Measurements from ENCODE around the gene PTPN11. TPM values are rescaled to one million over a fixed set of nuclear protein-coding genes. Genes with fewer than 3 reads are reported as not detected.

Gene PTPN11
- total and polyA plus RNA-seq, 2 of the 8 experiments (the other 6 are each of a cell fraction or from before 2014, with no cell fraction given): 28.3 to 133 TPM

DNA sequence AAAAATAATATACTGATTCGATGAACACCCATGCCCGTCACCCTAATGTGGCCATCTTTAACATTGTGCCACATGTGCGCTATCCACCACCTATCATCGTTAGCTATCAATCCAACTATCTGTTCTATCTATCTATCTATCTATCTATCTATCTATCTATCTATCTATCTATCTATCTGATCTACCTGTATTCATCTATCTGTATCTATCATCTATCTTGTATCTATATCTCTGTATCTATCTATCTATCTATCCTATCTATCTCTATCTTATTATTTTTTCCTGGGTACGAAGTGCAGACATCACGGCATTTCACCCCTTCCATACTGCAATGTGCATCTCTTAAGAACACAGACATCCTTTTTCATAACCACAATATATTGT lies 106.7 kb downstream of the PTPN11 start:
- CTCF ChIA-PET (ENCODE audit: partially characterized antibody): no interaction called here
- no peaks in the 10 kb centered on the region for H3K79me2 ChIP-seq (ENCODE audit: control insufficient read depth in 1 of 2, insufficient read depth in 2 of 2, low read length in 2 of 2)
- H2AFZ ChIP-seq (ENCODE audit: low read length): no peak overlapping the region
- no peak overlapping the region for H2BK20ac ChIP-seq (ENCODE audit: low read length)
- H3K4me3 ChIP-seq (ENCODE audit: extremely low read depth in 1 of 4, insufficient read depth in 2 of 4, low read depth in 3 of 4, low read length in 4 of 4): no peak overlapping the region
- H4K8ac ChIP-seq (ENCODE audit: extremely low read depth, insufficient read depth, low read length): no peak overlapping the region
- no peak overlapping the region for H2AK5ac ChIP-seq (ENCODE audit: low read depth, low read length)
- no peak overlapping the region for H3K9ac ChIP-seq (replicated peaks in 1 of 4; ENCODE audit: extremely low read depth in 1 of 4, low read depth in 3 of 4, low read length in 3 of 4)
- H3K36me3 ChIP-seq (ENCODE audit: control insufficient read depth in 2 of 4, insufficient read depth in 4 of 4, low read length in 3 of 4): no peaks in the 10 kb centered on the region
- H3K4me2 ChIP-seq (ENCODE audit: insufficient read depth in 1 of 2, low read depth in 2 of 2, low read length in 2 of 2): no peak overlapping the region
- H2BK120ac ChIP-seq (replicated peaks; ENCODE audit: low read depth, low read length): no peak overlapping the region
- no peak overlapping the region for H2BK5ac ChIP-seq (ENCODE audit: low read depth, low read length)
- POLR2A ChIA-PET (ENCODE audit: partially characterized antibody): no interaction called here
- H3K27ac ChIP-seq (ENCODE audit: low read depth, low read length): no peak overlapping the region
- H3K23me2 ChIP-seq (ENCODE audit: low read depth, low read length): no peaks in the 10 kb centered on the region
- no peak overlapping the region for H2BK12ac ChIP-seq (ENCODE audit: low read depth, low read length)
- H3K9me3 ChIP-seq (ENCODE audit: insufficient read depth in 2 of 2, low read depth in 1 of 2, low read length in 1 of 2): no peaks in the 10 kb centered on the region
- no peak overlapping the region for H3K56ac ChIP-seq (replicated peaks; ENCODE audit: insufficient read length, low read depth, low read length)
- H4K20me1 ChIP-seq (replicated peaks in 1 of 2; ENCODE audit: control insufficient read depth in 1 of 2, insufficient read depth in 2 of 2, low read length in 2 of 2): no peaks in the 10 kb centered on the region
- DNase-seq (ENCODE audit: low read depth in 1 of 2, low spot score in 2 of 2) (no peak), FAIRE-seq (no peak)
- no peak overlapping the region for H4K5ac ChIP-seq (ENCODE audit: insufficient read length, low read depth, low read length)
- WGBS, 2 experiments (ENCODE audit: extremely low coverage in 1 of 2, insufficient coverage in 1 of 2, insufficient read length in 1 of 2, insufficient replicate concordance in 2 of 2, low coverage in 1 of 2, low lambda C conversion rate in 2 of 2, missing lambda C conversion rate in 1 of 2): 88% methylated on average over 6 of the region's 6 CpGs; no CpG with 5 or more reads in 1 of the 2 experiments
- H3K27me3 ChIP-seq (replicated peaks in 1 of 4; ENCODE audit: control insufficient read depth in 3 of 4, extremely low read depth in 1 of 4, insufficient read depth in 3 of 4, low read length in 3 of 4): no peaks in the 10 kb centered on the region; a peak in 1 of 7 replicates
- no peak overlapping the region for H3K18ac ChIP-seq (ENCODE audit: extremely low read depth, low read length)
- H3K79me1 ChIP-seq (ENCODE audit: low read depth, low read length): no peaks in the 10 kb centered on the region
- H3K14ac ChIP-seq (ENCODE audit: insufficient read length): no peak overlapping the region
- H4K91ac ChIP-seq (replicated peaks; ENCODE audit: insufficient read length, low read length): no peak overlapping the region
- no peaks in the 10 kb centered on the region for H3K4me1 ChIP-seq (replicated peaks in 1 of 4; ENCODE audit: control insufficient read depth in 3 of 4, insufficient read depth in 4 of 4, low read length in 3 of 4)
- no peak overlapping the region for H2BK15ac ChIP-seq (ENCODE audit: low read length)
- H3K23ac ChIP-seq (ENCODE audit: insufficient read length): no peak overlapping the region
- H3K4ac ChIP-seq (replicated peaks; ENCODE audit: insufficient read length, low read depth, low read length): no peak overlapping the region
- TF ChIP-seq RBBP5 (IDR thresholded peaks at IDR 0.05; ENCODE audit: borderline replicate concordance, low read depth, low read length) (no peak), RNF2 (IDR thresholded peaks at IDR 0.05; ENCODE audit: borderline replicate concordance, low read depth, low read length, missing control alignments, poor library complexity, severe bottlenecking) (no peak), CEBPB (IDR thresholded peaks at IDR 0.05; ENCODE audit: low read depth, low read length) (no peak), SAP30 (IDR thresholded peaks at IDR 0.05; ENCODE audit: insufficient read depth, insufficient replicate concordance, low read length) (no peak), CTBP2 (IDR thresholded peaks at IDR 0.05; ENCODE audit: borderline replicate concordance, insufficient read depth, insufficient read length, low read length) (no peak), FOSL1 (IDR thresholded peaks at IDR 0.05; ENCODE audit: insufficient read depth, low read depth, low read length) (no peak), BACH1 (IDR thresholded peaks at IDR 0.05; ENCODE audit: low read length) (no peak), TEAD4 (IDR thresholded peaks at IDR 0.05; ENCODE audit: low read depth, low read length) (no peak)
- TF ChIP-seq, protein P1, sequence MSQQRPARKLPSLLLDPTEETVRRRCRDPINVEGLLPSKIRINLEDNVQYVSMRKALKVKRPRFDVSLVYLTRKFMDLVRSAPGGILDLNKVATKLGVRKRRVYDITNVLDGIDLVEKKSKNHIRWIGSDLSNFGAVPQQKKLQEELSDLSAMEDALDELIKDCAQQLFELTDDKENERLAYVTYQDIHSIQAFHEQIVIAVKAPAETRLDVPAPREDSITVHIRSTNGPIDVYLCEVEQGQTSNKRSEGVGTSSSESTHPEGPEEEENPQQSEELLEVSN (IDR thresholded peaks at IDR 0.05): no peak
- TF ChIP-seq, protein P2, sequence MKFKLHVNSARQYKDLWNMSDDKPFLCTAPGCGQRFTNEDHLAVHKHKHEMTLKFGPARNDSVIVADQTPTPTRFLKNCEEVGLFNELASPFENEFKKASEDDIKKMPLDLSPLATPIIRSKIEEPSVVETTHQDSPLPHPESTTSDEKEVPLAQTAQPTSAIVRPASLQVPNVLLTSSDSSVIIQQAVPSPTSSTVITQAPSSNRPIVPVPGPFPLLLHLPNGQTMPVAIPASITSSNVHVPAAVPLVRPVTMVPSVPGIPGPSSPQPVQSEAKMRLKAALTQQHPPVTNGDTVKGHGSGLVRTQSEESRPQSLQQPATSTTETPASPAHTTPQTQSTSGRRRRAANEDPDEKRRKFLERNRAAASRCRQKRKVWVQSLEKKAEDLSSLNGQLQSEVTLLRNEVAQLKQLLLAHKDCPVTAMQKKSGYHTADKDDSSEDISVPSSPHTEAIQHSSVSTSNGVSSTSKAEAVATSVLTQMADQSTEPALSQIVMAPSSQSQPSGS (IDR thresholded peaks at IDR 0.05; ENCODE audit: low read length): no peak
- TF ChIP-seq, protein P3, sequence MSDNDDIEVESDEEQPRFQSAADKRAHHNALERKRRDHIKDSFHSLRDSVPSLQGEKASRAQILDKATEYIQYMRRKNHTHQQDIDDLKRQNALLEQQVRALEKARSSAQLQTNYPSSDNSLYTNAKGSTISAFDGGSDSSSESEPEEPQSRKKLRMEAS (IDR thresholded peaks at IDR 0.05): no peak
